GM23338 (cell line): ENCODE results near the gene CENPP. TPM values are rescaled to one million over a fixed set of nuclear protein-coding genes. Genes with fewer than 3 reads are reported as not detected.

ENCODE experiments used
- ATAC-seq: fragments of 200-7000 bp; cut with Tn5 transposase; 3 replicates; pipeline ENCODE4 v1.9.1; 2020
- DNase-seq: peaks from one replicate; pipeline ENCODE4 v3.0.0-alpha.2; 2015; ENCODE audit warnings: low spot score
- H2AFZ ChIP-seq: fragments of 200-600 bp; sonication (generic); 2 replicates; pipeline ENCODE4 v1.8.0; 2016; ENCODE audit warnings: antibody characterized with exemption, mild to moderate bottlenecking, moderate library complexity
- H3F3A ChIP-seq: fragments of 200-600 bp; sonication (generic); replicated peaks from 2 replicates; pipeline ENCODE4 v1.8.0; 2017; ENCODE audit warnings: antibody characterized with exemption, mixed run types, low read depth
- H3K27ac ChIP-seq: fragments of 200-600 bp; sonication (generic); 2 replicates; pipeline ENCODE4 v1.6.1; 2016; ENCODE audit warnings: low read depth
- H3K27me3 ChIP-seq: fragments of 200-600 bp; sonication (generic); 2 replicates; pipeline ENCODE4 v1.8.0; 2016; ENCODE audit warnings: mild to moderate bottlenecking, mixed run types, moderate library complexity; ENCODE audit not compliant: insufficient read depth
- H3K36me3 ChIP-seq: fragments of 200-600 bp; sonication (generic); 2 replicates; pipeline ENCODE4 v1.8.0; 2016; ENCODE audit warnings: mild to moderate bottlenecking; ENCODE audit not compliant: insufficient read depth
- H3K4me1 ChIP-seq: fragments of 200-600 bp; sonication (generic); 2 replicates; pipeline ENCODE4 v1.8.0; 2016; ENCODE audit warnings: mild to moderate bottlenecking, moderate library complexity; ENCODE audit not compliant: insufficient read depth
- H3K4me2 ChIP-seq: fragments of 200-600 bp; sonication (generic); 2 replicates; pipeline ENCODE4 v1.7.1; 2017; ENCODE audit warnings: mixed run types
- H3K4me3 ChIP-seq: fragments of 200-600 bp; sonication (generic); 2 replicates; pipeline ENCODE4 v1.6.1; 2016; ENCODE audit warnings: mixed run types
- H3K79me2 ChIP-seq: fragments of 200-600 bp; sonication (generic); replicated peaks from 2 replicates; pipeline ENCODE4 v1.8.0; 2017; ENCODE audit warnings: mild to moderate bottlenecking; ENCODE audit not compliant: insufficient read depth
- H3K9me2 ChIP-seq: fragments of 200-600 bp; sonication (generic); 2 replicates; pipeline ENCODE4 v1.8.0; 2017; ENCODE audit not compliant: insufficient read depth
- H4K20me1 ChIP-seq: fragments of 200-600 bp; sonication (generic); replicated peaks from 2 replicates; pipeline ENCODE4 v1.8.0; 2017; ENCODE audit warnings: mild to moderate bottlenecking; ENCODE audit not compliant: insufficient read depth
- H3K27ac Mint-ChIP-seq: 2 replicates; pipeline ENCODE4 v1.8.0; 2020; ENCODE audit warnings: inconsistent platforms, mild to moderate bottlenecking, moderate library complexity, mixed read lengths
- H3K27me3 Mint-ChIP-seq: 3 replicates; pipeline ENCODE4 v1.8.0; 2022; ENCODE audit warnings: low read depth, mild to moderate bottlenecking, moderate library complexity, mixed read lengths, inconsistent platforms; ENCODE audit not compliant: insufficient read depth, poor library complexity
- H3K36me3 Mint-ChIP-seq: 3 replicates; pipeline ENCODE4 v1.8.0; 2021; ENCODE audit warnings: low read depth, mild to moderate bottlenecking, inconsistent platforms, moderate library complexity, mixed read lengths
- H3K4me1 Mint-ChIP-seq: 3 replicates; pipeline ENCODE4 v1.8.0; 2020; ENCODE audit warnings: mild to moderate bottlenecking, inconsistent platforms, mixed read lengths
- H3K4me3 Mint-ChIP-seq: 3 replicates; pipeline ENCODE4 v1.8.0; 2021; ENCODE audit warnings: moderate library complexity, mild to moderate bottlenecking, inconsistent platforms, mixed read lengths
- H3K9me3 Mint-ChIP-seq: 3 replicates; pipeline ENCODE4 v1.8.0; 2020; ENCODE audit warnings: moderate library complexity, mild to moderate bottlenecking, inconsistent platforms, mixed read lengths
- CTCF ChIP-seq, 2 experiments: fragments of 200-600 bp in 1 of 2; sonication (generic) in 1 of 2; conservative IDR thresholded peaks; 2 replicates each; pipeline versions ENCODE4 v1.5.1 to v1.6.1; 2016 to 2017; ENCODE audit warnings: antibody characterized with exemption in 2 of 2, low read depth in 2 of 2, mild to moderate bottlenecking in 2 of 2, moderate library complexity in 1 of 2
- EZH2 ChIP-seq: fragments of 200-600 bp; sonication (generic); IDR thresholded peaks from one replicate; pipeline ENCODE4 v1.8.0; 2017; ENCODE audit warnings: antibody characterized with exemption, mild to moderate bottlenecking, low read depth; ENCODE audit not compliant: unreplicated experiment
- EZH2phosphoT487 ChIP-seq: fragments of 200-600 bp; sonication (generic); IDR thresholded peaks from one replicate; pipeline ENCODE4 v1.8.1; 2018; ENCODE audit warnings: antibody characterized with exemption; ENCODE audit not compliant: unreplicated experiment
- JUNB ChIP-seq: IDR thresholded peaks from one replicate; pipeline ENCODE4 v1.6.1; 2016; ENCODE audit warnings: antibody characterized with exemption; ENCODE audit not compliant: unreplicated experiment
- NANOG ChIP-seq: IDR thresholded peaks from 2 replicates; pipeline ENCODE4 v1.6.1; 2016; ENCODE audit warnings: antibody characterized with exemption, borderline replicate concordance
- POLR2AphosphoS5 ChIP-seq: IDR thresholded peaks from 2 replicates; pipeline ENCODE4 v1.6.1; 2016; ENCODE audit warnings: antibody characterized with exemption, low read depth
- REST ChIP-seq: IDR thresholded peaks from one replicate; pipeline ENCODE4 v1.6.1; 2018; ENCODE audit warnings: antibody characterized with exemption; ENCODE audit not compliant: unreplicated experiment
- STAT1 ChIP-seq: IDR thresholded peaks from one replicate; pipeline ENCODE4 v1.6.1; 2016; ENCODE audit warnings: antibody characterized with exemption; ENCODE audit not compliant: unreplicated experiment
- ZNF114 ChIP-seq: fragments of 250-450 bp; sonication (Bioruptor Pico); IDR thresholded peaks from 2 replicates; pipeline ENCODE4 v1.5.0; 2020; ENCODE audit warnings: mild to moderate bottlenecking, moderate library complexity
- ZNF331 ChIP-seq: fragments of 250-450 bp; sonication (Bioruptor Pico); IDR thresholded peaks from 2 replicates; pipeline ENCODE4 v1.5.0; 2020; ENCODE audit warnings: low read depth, mild to moderate bottlenecking, moderate library complexity
- polyA plus RNA-seq: library from polyadenylated mRNA; unstranded; fragments of >200 nt; fragmentation: Nextera tagmentation; extraction: Ambion mirVana; gene quantifications from 2 replicates; pipeline ENCODE4 v1.2.1, GENCODE V29; 2016
- total RNA-seq: library from RNA; depleted of rRNA; stranded (reverse); fragments of >200 nt; shearing (Covaris generic); gene quantifications from 2 replicates; pipeline ENCODE4 v1.2.3, GENCODE V29; 2014

CENPP gene
- total and polyA plus RNA-seq, 2 experiments from 2014 or later: 11.0 to 12.6 TPM

GRCh38 chr9:92657296-92658094 is 331.7 kb downstream of the CENPP start:
- no peaks in the 10 kb centered on the region for H3K9me3 Mint-ChIP-seq
- H3K27ac ChIP-seq: no peak overlapping the region
- H3K4me1 ChIP-seq: peaks cover 6% of the 10 kb centered on the region; the same call in 1 of the 2 replicates
- peaks cover 7% of the 10 kb centered on the region for H3K27me3 Mint-ChIP-seq
- H3F3A ChIP-seq: no peaks in the 10 kb centered on the region
- ATAC-seq (peak; percentile 63), DNase-seq (peak; percentile 36)
- H3K79me2 ChIP-seq: peaks cover 22% of the 10 kb centered on the region
- peaks cover 12% of the 10 kb centered on the region for H3K36me3 Mint-ChIP-seq
- H3K9me2 ChIP-seq: no peaks in the 10 kb centered on the region
- H3K4me1 Mint-ChIP-seq: peaks cover 17% of the 10 kb centered on the region
- H4K20me1 ChIP-seq: peaks cover 7% of the 10 kb centered on the region; the same call in 1 of the 2 replicates
- no peaks in the 10 kb centered on the region for H3K27me3 ChIP-seq
- no peak overlapping the region for H3K27ac Mint-ChIP-seq
- no peak overlapping the region for H3K4me3 ChIP-seq
- H3K36me3 ChIP-seq: no peaks in the 10 kb centered on the region
- no peak overlapping the region for H3K4me3 Mint-ChIP-seq
- peak in 1 of 2 experiments; percentile 17; a peak in 1 of 4 replicates for TF ChIP-seq CTCF (conservative IDR thresholded peaks at IDR 0.05; ENCODE audit: low read depth in 2 of 2)
- TF ChIP-seq JUNB: no peak
- H3K4me2 ChIP-seq: no peak overlapping the region
- no peak overlapping the region for H2AFZ ChIP-seq

GRCh38 chr9:92658176-92658575 is 332.4 kb downstream of the CENPP start:
- H3K79me2 ChIP-seq: peaks cover 28% of the 10 kb centered on the region
- TF ChIP-seq NANOG (no peak), STAT1 (no peak), EZH2 (no peak), ZNF331 (CRISPR knock-in tag) (no peak), JUNB (no peak), POLR2AphosphoS5 (no peak), ZNF114 (CRISPR knock-in tag) (no peak), REST (no peak), EZH2phosphoT487 (no peak)

More at GRCh38 chr9:92658176-92658575, 332.4 kb downstream of the CENPP start:
- H3K9me3 Mint-ChIP-seq: no peaks in the 10 kb centered on the region
- peaks cover 8% of the 10 kb centered on the region for H3K27me3 Mint-ChIP-seq
- no peak overlapping the region for H3K4me2 ChIP-seq
- peaks cover 17% of the 10 kb centered on the region for H3K4me1 Mint-ChIP-seq
- DNase-seq (no peak), ATAC-seq (no peak)
- H2AFZ ChIP-seq: no peak overlapping the region
- H3K27ac Mint-ChIP-seq: no peak overlapping the region
- peaks cover 6% of the 10 kb centered on the region; the same call in 1 of the 2 replicates for H3K4me1 ChIP-seq
- peaks cover 7% of the 10 kb centered on the region; the same call in 1 of the 2 replicates for H4K20me1 ChIP-seq
- H3K27me3 ChIP-seq: no peaks in the 10 kb centered on the region
- no peak overlapping the region for H3K4me3 Mint-ChIP-seq
- H3K9me2 ChIP-seq: no peaks in the 10 kb centered on the region
- H3K36me3 ChIP-seq: no peaks in the 10 kb centered on the region
- no peak overlapping the region for H3K4me3 ChIP-seq
- H3F3A ChIP-seq: no peaks in the 10 kb centered on the region
- H3K27ac ChIP-seq: no peak overlapping the region
- peaks cover 8% of the 10 kb centered on the region for H3K36me3 Mint-ChIP-seq
